Endothelial cell of hepatic sinusoid (primary cell): ENCODE measurements around the gene ATG9B.
"Not testable (repeated sequence)": the region's sequence is repeated elsewhere in the genome, so short reads cannot be mapped to it uniquely, and the experiment has no call there.

Experiments used
- in situ Hi-C: cut with HindIII; loops from 2 replicates; pipeline ENCODE4 v1.10.0; 2017; ENCODE audit warnings: low sequenced_read_pairs

The ATG9B gene

DNA sequence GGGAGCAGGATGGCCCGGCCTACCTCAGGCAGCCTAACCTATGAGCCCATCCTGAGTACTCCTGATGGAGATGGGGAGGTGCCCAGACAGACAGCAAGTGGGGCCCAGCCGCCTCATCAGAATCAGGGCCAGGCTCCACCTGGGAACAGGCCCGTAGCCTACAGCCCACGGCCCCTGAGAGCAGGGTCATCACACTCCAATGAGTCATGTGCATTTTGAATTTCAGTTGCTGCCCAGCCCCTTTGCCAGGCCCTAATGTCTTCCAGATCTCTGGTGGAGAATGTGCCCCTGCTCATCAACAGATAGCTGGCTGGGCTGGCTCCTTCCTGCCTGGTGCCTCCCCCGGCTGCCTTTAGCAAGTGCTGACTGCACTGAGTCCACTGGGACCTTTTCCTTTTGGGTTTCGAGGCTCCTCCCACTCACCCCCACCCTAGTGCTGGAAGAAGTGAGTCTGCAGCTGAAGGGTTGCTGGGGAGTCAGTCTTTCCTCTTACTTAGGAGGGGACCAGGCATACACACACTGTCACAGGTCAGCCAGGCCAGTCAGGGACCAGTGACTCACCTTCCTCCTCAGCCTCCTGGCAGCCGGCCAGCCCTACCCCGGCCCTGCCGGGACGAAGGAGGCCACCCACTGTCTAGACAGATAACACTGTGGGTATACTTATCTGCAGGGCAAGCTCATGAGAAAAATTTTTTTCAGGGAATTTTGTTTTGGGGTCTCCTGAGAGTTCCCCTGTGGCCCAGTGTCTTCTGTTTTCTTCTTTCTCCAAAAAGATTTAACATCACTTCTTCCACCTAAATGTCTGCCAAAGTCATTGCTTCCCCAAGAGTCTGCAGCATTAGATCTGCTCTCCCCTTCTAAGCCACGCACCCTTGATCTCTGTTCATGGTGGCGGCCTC, 14.9 kb upstream of the ATG9B start:
- in situ Hi-C loops, result no loop called here

DNA sequence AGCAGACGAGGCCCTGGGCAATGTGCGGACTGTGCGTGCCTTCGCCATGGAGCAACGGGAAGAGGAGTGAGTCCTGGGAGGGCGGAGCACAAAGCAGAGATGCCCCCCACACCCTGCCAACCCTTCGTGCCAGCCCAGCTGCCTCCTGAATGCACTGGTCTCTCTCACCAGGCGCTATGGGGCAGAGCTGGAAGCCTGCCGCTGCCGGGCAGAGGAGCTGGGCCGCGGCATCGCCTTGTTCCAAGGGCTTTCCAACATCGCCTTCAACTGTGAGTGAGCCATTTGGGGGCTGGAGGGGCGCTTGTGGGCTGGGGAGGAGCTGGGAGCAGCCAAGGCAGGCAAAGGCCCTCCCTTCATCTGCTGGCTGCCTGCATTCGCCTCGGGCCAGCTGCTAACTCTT, 11.6 kb upstream of the ATG9B start:
- in situ Hi-C loops, result no loop called here

DNA sequence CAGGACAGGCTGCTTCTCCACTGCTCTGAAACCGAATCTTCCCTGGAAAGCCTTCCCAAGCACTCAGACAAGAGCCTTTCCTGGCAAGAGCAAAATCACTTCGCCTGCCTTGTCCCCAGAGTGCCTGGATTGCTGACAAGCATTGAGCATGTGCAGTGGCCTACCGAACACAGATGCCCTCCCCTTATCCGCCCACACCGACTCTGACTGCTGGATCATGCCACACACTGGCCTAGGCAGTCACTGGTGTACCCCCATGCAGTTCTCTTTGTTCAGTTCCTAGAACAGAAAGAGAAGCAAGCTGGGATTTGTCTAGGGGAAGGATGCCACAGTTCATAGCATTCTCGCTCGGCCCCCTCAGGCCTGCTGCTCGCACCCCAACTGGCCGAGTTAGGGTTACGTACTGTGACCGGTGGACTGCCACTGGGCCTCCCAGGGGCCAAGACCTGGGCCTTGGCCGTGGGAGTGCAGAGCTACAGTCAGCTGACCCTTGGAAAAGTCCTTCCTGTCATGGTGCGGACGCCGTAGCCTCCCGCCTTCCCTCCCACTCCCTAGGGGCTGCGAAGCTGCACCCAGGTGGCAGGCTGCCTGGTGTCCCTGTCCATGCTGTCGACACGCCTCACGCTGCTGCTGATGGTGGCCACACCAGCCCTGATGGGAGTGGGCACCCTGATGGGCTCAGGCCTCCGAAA, 10.9 kb upstream of the ATG9B start:
- in situ Hi-C loops, result no loop called here

DNA sequence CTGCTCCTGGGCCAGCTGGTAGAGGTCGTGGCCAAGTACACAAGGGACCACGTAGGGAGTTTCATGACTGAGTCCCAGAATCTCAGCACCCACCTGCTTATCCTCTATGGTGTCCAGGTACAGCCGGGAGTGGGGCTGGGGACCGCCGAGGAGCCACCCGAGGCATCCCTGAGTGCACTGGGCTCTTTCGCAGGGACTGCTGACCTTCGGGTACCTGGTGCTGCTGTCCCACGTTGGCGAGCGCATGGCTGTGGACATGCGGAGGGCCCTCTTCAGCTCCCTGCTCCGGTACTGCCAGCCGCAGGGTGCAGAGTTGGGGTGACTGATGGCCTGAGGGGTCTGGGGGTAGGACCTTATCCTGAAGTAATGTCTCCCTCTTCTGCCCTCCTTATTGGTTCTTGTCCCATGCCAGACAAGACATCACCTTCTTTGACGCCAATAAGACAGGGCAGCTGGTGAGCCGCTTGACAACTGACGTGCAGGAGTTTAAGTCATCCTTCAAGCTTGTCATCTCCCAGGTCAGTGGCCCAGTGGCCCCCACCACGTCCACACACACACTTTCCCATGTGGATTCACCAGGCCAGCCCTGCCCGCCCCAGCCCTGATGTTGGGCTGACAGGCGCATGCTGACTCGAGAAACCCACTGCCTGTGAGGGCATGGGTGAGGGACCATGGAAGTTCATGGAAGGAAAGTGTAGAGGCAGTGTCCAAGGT, 10.2 kb upstream of the ATG9B start:
- in situ Hi-C loops, result loop anchor here (5.0 kb wide), 2 partner anchors 53 to 62 kb away; partner anchors contain the start of gene AGAP3

DNA sequence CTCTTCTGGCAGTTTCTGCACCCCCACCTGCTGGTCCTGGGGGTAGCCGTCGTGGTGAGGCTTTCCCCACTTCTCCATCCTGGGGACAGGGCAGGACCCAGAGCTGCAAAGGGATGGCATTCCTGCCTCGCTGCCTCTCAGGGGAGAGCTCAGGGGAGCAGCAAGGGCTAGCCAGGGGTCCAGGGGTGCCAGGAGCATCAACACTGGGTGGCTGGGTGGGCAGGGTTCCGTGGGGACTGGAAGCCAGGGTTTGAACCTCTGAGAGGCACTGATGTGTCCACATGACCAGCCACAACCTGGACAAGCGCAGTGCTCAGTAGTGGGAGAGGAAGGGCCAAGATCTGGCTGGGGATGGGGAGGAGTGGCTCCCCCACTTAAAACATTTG, 9.6 kb upstream of the ATG9B start:
- in situ Hi-C loops, result loop anchor here (5.0 kb wide), 2 partner anchors 53 to 62 kb away; partner anchors contain the start of gene AGAP3

DNA sequence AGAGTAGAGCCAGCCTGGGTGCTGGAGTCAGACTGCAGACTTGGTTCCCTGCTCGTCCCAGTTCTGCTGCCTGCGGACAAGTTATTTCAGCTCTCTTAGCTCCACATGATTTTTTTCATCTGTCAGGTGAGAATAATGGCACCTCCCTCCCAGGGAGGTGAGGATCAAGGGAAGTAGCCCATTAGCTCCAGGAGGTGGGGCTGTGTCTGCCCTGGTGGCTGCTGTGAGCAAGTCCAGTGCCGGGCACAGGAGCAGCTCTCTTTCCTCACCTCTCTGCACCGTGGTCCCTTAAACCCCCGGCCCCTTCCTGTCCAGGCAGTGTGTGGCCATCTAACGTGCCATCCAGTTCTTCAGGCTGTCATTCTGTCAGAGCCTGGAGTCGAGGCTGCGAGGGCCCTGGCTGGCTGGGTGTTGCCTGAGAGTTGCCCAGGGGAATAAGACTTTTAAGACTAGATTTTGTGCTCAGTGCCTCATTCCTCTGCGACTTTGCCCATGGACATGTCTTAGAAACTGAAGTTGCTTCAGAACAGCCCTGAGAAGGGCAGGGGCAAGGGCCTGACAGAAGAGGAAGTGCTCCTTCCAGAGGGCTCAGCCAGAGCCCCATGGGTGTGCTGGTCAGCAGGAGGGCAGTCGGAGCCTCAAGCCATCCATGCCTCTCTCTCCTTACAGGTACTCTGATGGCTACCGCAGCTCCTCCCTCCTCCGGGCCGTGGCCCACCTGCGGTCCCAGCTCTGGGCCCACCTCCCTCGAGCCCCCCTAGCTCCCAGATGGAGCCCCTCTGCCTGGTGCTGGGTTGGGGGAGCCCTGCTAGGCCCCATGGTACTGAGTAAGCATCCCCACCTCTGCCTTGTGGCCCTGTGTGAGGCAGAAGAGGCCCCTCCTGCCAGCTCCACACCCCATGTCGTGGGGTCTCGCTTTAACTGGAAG, 8.9 kb upstream of the ATG9B start:
- in situ Hi-C loops, result loop anchor here (5.0 kb wide), 2 partner anchors 54 to 61 kb away; partner anchors contain the start of gene AGAP3

DNA sequence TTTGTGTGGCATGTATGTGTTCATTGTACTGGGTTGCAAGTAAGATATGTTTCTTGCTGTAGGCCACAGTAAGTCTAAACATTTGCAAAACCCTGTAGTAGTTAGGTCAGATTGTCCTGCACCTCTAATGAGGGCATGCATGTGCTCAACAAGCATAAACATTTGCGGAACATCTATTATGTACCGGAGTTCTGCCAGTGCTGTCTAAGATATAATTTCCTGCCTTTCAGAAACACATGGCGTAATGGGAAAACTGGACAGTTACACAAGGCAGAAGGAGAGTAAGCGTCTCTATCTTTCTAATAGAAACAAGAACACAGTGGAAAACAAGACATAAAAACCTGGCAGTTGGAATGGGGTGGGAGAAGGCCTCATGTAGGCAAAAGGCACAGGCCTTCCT, 6.7 kb upstream of the ATG9B start:
- in situ Hi-C loops, result loop anchor here (5.0 kb wide), 2 partner anchors 56 to 59 kb away; partner anchors contain the start of gene AGAP3

DNA sequence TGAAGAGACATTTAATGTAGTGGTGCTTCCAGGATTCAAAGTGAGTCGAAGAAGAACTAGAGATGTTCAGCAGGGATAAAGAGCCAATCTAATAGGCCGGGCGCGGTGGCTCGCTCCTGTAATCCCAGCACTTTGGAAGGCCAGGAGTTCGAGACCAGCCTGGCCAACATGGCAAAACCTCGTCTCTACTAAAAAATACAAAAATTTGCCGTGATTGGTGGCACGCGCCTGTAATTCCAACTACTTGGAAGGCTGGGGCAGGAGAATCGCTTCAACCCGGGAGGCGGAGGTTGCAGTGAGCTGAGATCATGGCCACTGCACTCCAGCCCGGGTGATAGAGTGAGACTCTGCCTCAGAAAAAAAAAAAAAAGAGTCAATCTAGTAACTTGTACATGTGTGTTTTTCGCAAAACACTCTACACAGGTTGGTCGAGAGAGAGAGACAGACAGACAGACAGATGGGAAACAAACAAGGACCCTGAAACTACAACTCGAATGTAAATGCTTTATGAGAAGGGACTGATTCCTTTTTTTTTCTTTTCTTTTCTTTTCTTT, 4.7 kb upstream of the ATG9B start:
- in situ Hi-C loops, result no loop called here

DNA sequence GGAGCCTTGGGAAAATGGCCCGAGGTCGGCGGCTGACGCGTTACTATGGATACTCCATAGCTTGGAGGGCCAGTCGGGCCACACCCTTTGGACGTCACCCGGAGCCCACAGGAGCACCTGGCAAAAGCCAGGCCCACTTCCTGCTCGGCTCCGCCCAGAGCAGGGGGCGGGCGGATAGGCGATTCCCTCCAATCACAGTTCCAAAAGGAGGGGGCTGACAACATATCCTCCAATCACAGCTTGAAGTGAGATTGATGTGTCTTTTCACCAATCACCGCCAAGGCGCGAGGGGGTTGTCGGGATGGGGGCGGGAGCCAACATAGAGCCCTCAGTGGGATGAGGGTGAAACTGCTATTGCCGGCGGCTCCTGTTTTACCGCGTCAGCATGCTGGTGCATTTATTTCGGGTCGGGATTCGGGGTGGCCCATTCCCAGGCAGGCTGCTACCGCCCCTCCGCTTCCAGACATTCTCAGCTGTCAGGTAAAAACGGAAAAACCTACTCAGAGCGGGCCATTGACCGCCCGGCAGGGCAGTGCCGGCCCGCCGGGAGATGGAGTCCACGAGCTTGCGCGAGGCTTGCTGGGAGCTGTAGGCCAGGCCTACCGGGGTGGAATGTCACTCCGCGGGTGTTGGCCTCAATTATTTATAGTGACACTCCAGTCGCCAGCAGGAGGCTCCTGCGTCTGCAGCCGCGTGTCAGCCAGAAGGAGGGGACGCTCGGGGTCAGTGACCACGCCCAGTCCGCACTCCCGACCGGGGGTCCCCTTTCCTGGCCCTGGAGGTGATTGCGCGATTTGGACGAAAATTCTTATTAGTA, 4.0 kb upstream of the ATG9B start, which contains the start of gene ABCB8:
Gene ABCB8, plus strand, starts transcription at position 320 of the 817 bp plus-strand sequence. Its CDS starts 66 bp downstream, at position 386.
- in situ Hi-C loops, result no loop called here

DNA sequence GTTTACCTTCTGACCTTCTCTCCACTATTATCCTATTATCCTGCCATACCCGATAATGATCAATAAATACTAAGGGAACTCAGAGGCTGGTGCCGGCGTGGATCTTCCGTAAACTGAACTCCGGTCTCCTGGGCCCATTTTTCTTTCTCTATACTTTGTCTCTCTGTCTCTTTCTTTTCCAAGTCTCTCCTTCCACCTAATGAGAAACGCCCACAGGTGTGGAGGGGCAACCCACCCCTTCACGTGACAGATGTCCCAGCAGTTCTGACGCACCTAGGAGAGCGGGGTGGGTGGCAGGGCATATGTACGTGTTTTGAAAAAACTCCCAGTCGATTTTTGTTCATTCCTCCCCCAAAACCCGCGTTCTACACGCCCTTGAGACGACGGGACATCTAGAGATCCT, 3.4 kb upstream of the ATG9B start:
- in situ Hi-C loops, result not testable (repeated sequence)

DNA sequence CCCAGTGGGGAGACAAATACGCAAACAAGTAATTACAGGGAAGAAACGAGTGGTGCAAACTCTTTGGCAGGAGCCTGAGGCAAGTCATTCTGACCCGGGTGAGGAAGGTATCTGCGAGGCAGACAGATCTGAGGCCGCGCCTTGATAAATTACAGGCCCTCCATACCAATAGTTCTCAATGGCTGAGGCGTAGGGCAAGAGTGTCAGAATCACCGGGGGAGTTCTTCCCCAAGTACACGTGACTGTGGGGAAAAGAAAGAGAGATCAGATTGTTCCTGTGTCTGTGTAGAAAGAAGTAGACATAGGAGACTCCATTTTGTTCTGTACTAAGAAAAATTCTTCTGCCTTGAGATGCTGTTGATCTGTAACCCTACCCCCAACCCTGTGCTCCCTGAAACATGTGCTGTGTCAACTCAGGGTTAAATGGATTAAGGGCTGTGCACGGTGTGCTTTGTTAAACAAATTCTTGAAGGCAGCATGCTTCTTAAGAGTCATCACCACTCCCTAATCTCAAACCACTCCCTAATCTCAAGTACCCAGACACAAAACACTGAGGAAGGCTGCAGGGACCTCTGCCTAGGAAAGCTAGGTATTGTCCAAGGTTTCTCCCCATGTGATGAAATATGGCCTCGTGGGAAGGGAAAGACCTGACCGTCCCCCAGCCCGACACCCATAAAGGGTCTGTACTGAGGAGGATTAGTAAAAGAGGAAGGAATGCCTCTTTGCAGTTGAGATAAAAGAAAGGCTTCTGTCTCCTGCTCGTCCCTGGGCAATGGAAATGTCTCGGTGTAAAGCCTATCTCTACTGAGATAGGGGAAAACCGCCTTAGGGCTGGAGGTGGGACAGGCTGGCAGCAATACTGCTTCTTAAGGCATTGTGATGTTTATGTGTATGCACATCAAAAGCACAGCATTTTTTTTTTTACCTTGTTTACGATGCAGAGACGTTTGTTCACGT, 2.8 kb upstream of the ATG9B start:
- in situ Hi-C loops, result not testable (repeated sequence)

DNA sequence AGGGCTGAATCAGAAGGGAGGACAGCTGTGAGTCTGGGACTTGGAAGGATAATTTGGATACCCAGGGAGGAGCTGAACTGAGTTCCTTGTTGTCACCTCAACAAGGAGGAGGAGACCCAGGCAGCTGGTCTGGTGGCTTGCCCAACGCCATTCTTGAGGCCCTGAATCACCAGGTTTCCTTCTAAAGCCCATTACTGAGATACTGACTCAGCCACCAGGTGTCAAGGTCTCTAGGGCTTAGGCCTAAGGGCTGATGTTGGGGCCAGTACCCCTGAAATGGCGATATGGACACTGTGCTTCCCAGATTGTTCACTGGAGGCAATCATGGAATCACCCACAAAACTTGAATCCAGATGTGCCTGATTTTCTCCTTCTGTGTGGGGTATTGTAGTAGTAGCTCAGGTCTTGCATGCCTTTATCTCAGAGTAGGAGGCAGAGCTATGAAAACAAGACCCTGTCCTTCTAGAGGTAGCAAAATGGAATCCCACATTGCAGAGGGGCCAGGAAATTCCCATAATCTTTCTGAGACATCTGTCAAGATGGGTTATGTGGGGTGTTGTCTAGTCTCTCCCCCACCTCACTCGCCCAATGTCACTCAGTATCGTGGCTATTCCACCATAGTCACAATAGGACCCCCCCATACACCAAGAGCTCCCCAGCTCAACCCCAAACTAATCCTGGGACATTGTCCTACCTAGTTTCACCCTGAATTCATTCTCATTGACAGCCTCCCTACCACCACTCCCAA, 1.8 kb upstream of the ATG9B start:
- in situ Hi-C loops, result no loop called here

DNA sequence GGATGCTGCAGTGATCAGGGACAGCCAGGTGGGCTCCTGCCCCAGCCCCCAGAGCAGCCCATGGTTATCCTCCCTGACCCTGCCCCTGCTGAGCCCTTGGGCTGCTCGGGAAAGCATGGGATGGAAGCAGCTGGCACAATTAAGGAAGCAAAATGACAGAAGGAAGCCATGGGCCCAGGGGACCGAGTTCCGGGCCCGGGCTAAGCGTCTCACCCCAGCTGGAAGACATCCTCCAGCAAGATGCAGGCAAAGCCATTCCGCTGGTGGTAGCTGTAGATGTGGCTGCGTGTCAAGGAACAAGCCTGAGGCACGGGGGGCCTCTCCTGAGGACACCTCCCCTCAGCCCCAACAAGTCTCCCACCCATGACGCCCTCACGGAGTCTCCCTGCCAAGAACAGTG, 1.1 kb downstream of the ATG9B start:
- in situ Hi-C loops, result no loop called here

DNA sequence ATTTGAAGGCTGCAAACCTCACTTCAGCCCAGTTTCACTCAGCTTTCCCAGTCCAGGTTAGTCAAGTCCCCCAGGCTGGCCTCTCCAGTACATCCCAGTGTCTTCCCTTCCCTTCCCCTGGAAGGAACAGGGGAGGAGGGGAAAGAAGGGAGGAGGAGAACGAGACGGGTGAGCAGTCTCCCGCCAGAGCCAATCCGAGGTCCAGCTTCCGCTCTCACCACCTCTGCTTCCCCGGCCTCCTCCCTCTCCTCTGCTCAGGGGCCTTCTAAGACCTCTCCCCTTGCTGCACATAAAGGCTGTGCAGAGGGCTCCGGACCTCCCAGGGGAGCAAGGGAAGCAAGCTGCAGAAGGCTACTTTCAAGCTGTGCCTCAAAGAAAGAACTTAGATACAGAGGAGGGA, 4.1 kb downstream of the ATG9B start:
- in situ Hi-C loops, result no loop called here

DNA sequence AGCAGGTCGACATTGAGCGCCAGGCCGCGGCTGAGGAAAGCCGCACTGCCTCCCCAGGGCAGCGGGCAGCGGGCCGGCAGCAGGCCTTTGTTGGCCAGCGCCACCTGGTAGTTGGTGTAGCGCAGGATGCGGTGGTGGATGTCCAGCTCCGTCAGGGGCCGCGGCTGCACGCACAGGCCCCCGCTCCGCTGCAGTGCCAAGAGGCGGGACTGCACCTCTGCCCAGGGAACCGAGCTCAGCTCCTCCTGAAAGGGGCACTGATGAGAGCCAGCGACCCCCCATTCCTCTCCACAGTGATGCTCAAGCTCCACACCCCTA, 5.2 kb downstream of the ATG9B start:
- in situ Hi-C loops, result loop anchor here (10.0 kb wide), 1 partner anchor 64 kb away; no protein-coding TSS in a partner anchor

DNA sequence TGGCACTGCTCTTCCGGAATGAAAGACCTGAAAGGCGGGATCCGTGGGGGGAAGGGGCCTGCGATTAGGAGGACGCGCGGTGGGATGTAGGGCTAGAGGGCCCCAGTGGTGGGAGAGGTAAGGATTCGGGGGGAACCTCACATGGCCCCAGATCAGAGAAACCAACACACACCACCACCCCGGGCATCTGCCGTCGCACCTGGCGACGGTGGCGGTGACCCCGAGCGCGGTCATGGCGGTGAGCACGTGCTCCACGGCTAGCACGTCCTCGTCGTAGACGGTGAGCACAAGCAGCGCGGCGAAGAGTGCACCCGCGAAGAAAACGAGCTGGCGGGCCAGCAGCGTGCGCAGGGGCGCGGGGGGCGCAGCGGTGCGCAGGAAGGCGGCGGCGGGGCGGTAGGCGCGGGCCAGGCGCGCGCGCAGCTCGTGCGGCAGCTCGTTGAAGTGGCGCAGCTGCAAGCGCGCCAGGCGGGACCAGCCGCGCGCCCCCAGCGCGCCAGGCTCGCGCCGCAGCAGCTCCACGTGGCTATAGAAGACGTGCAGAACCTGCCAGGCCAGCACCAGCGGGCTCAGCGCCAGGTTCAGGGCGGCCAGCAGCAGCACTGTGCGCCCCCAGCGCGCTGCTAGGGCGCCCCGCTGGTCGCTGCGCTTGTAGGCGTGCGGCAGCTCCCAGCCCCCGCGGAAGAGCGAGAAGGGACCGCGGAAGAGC, 5.7 kb downstream of the ATG9B start:
- in situ Hi-C loops, result loop anchor here (10.0 kb wide), 1 partner anchor 64 kb away; no protein-coding TSS in a partner anchor
